Renal cortex interstitium (tissue), 11 donors: ENCODE data around the gene ENTPD8. TPM values are rescaled to one million over a fixed set of nuclear protein-coding genes. Genes with fewer than 3 reads are reported as not detected.
"Not testable (repeated sequence)": the region's sequence is repeated elsewhere in the genome, so short reads cannot be mapped to it uniquely, and the experiment has no call there.

Source experiments
- DNase-seq, 11 donors: peaks; one replicate each; pipeline ENCODE4 v3.0.0-alpha.2; 2013; ENCODE audit warnings: low read depth in 9 of 11, low spot score in 4 of 11; ENCODE audit errors: extremely low read depth in 1 of 11
- polyA plus RNA-seq, 3 donors: library from polyadenylated mRNA; unstranded; fragments of 120-200 nt; gene quantifications; one replicate each; pipeline ENCODE4 v1.2.1, GENCODE V29; 2013; ENCODE audit not compliant: insufficient read length in 3 of 3

ENTPD8 gene
- polyA plus RNA-seq, 3 donors = 0.14 to 0.68 (median 0.63) TPM

GRCh38 chr9:137452006-137452760 lies 11.0 kb upstream of the ENTPD8 start:
- DNase-seq = no peak

- DNase-seq = not testable (repeated sequence)
Observed at GRCh38 chr9:137451264-137452005, 10.3 kb upstream of the ENTPD8 start.

- not testable (repeated sequence) for DNase-seq
Observed at GRCh38 chr9:137450539-137451222, 9.5 kb upstream of the ENTPD8 start.

GRCh38 chr9:137449931-137450538 lies 8.9 kb upstream of the ENTPD8 start:
- DNase-seq = no peak

GRCh38 chr9:137449081-137449844 lies 8.1 kb upstream of the ENTPD8 start:
- no peak for DNase-seq

- DNase-seq = no peak
Observed at GRCh38 chr9:137448602-137448962, 7.4 kb upstream of the ENTPD8 start.

GRCh38 chr9:137447722-137448601 lies 6.8 kb upstream of the ENTPD8 start:
- DNase-seq = no peak

GRCh38 chr9:137446851-137447471 lies 5.8 kb upstream of the ENTPD8 start:
- DNase-seq = no peak

- DNase-seq = no peak
Observed at GRCh38 chr9:137445930-137446431, 4.8 kb upstream of the ENTPD8 start.

- peak in 1 of 11 donors; percentile 47 for DNase-seq
Observed at GRCh38 chr9:137445275-137445807, 4.2 kb upstream of the ENTPD8 start.

- DNase-seq = no peak
Observed at GRCh38 chr9:137444106-137444790, 3.1 kb upstream of the ENTPD8 start.

- DNase-seq = no peak
Observed at GRCh38 chr9:137441935-137442321, 771 bp upstream of the ENTPD8 start.

- DNase-seq = no peak
Observed at GRCh38 chr9:137439158-137439714, 1.9 kb downstream of the ENTPD8 start.

GRCh38 chr9:137438591-137439157 lies 2.5 kb downstream of the ENTPD8 start:
- no peak for DNase-seq

- DNase-seq = no peak
Observed at GRCh38 chr9:137437691-137438590, 3.2 kb downstream of the ENTPD8 start.
